Heart left ventricle (tissue), 16 donors: ENCODE data around the gene STAMBP. TPM values are rescaled to one million over a fixed set of nuclear protein-coding genes. Genes with fewer than 3 reads are reported as not detected.

Experiments
- ATAC-seq, 4 donors: fragments of 200-7000 bp; cut with Tn5 transposase; one replicate each; pipeline ENCODE4 v1.9.1; 2020 to 2022; ENCODE audit warnings: moderate library complexity in 4 of 4, mild to moderate bottlenecking in 3 of 4, moderate number of reproducible peaks in 1 of 4
- DNase-seq, 5 donors: peaks; one replicate each; pipeline ENCODE4 v3.0.0-alpha.2; 2020
- H3K27ac ChIP-seq, 12 donors: fragments of 200-600 bp; sonication (generic) in 4 of 12; one replicate each; pipeline versions ENCODE4 v1.5.0 to v1.8.0; 2016 to 2022; ENCODE audit warnings: mild to moderate bottlenecking in 2 of 12
- H3K27me3 ChIP-seq, 9 donors: fragments of 200-600 bp; sonication (generic) in 2 of 9; one replicate each; pipeline versions ENCODE4 v1.5.1 to v1.8.0; 2016 to 2022; ENCODE audit warnings: mild to moderate bottlenecking in 3 of 9
- H3K36me3 ChIP-seq, 9 donors: fragments of 200-600 bp; sonication (generic) in 2 of 9; one replicate each; pipeline versions ENCODE4 v1.5.0 to v1.8.0; 2018 to 2022; ENCODE audit warnings: mild to moderate bottlenecking in 2 of 9
- H3K4me1 ChIP-seq, 12 donors: fragments of 200-600 bp; sonication (generic) in 4 of 12; one replicate each; pipeline versions ENCODE4 v1.5.0 to v1.8.0; 2016 to 2022; ENCODE audit warnings: mild to moderate bottlenecking in 3 of 12
- H3K4me3 ChIP-seq, 12 donors: fragments of 200-600 bp; sonication (generic) in 4 of 12; one replicate each; pipeline versions ENCODE4 v1.5.0 to v1.8.0; 2017 to 2022; ENCODE audit warnings: mild to moderate bottlenecking in 9 of 12, moderate library complexity in 4 of 12
- H3K9me3 ChIP-seq, 12 donors: fragments of 200-600 bp; sonication (generic) in 4 of 12; one replicate each; pipeline versions ENCODE4 v1.5.0 to v1.8.0; 2016 to 2022; ENCODE audit warnings: mild to moderate bottlenecking in 1 of 12
- CTCF ChIP-seq, 12 donors: fragments of 200-600 bp; sonication (generic) in 4 of 12; IDR thresholded peaks; one replicate each; pipeline versions ENCODE4 v1.5.0 to v1.8.0; 2018 to 2022; ENCODE audit warnings: antibody characterized with exemption in 12 of 12, mild to moderate bottlenecking in 5 of 12
- POLR2A ChIP-seq, 2 donors: fragments of 450-650 bp; IDR thresholded peaks; one replicate each; pipeline ENCODE4 v1.6.1; 2017; ENCODE audit warnings: antibody characterized with exemption in 2 of 2, mild to moderate bottlenecking in 2 of 2, moderate library complexity in 2 of 2
- WGBS, 4 donors: extraction: QIAGEN DNeasy Blood & Tissue Kit in 2 of 4; methylation state at CpG; one replicate each; pipeline versions ENCODE4 v1.1.5 to v1.1.7; 2013 to 2018; 5-methylcytosine and 5-hydroxymethylcytosine counted together
- intact Hi-C, 10 donors: fragments of 100-400 bp; cut with DNase I; formaldehyde crosslinking; loops; one replicate each; pipeline versions ENCODE4 v1.11.1 to v1.14.2; 2022
- polyA plus RNA-seq, 2 donors: library from polyadenylated mRNA; stranded (reverse); fragments of 200-250 nt; gene quantifications; one replicate each; pipeline ENCODE4 v1.2.3, GENCODE V29; 2013
- total RNA-seq, 9 donors: library from RNA; depleted of rRNA in 2 of 9; stranded (reverse); fragments of >200 nt in 2 of 9; fragmentation: NEBNext Ultra II Directional in 3 of 9; extraction: Animal tissue kit (Norgen Biotek cat#: 25700) in 3 of 9; gene quantifications; one replicate each; pipeline versions ENCODE4 v1.1.0 to v1.2.4, GENCODE V29; 2016 to 2023
- donor health status: ischemic (EF 13 %, LVEDD 7.1; RV severe dilation, severe dysfunction).
- donor health status: healthy with polysubstance abuse.
- donor health status: DM: no; HTN: yes; CAD: no.
- donor health status: DM: no; HTN: no; CAD: no.
- donor health status: ischemic (EF 25% LVEDD 6.9; RV normal size, moderate dysfunction).
- donor health status: ischemic (EF 25% LVEDD 5.7; RV mildly dilated, moderate dysfunction).
- donor health status: healthy.
- donor health status: DM: yes; HTN: yes; CAD: no.
- donor health status: ischemic (EF 35%, LVEDD 5.7; RV mildly dilated, moderate dysfunction).
- donor health status: nonischemic (EF 11% LVEDD 7.7; RV severe dilation, severe dysfunction).
- donor health status: DM: yes; HTN: yes; CAD: no.
- donor health status: PGD.
- donor health status: ischemic (EF 29% LVEDD 5.4; RV normal size, mild dysfunction).
- donor health status: nonischemic (EF 23%, LVEDD 6.1; RV moderate dilation, normal function).

Gene STAMBP
- total and polyA plus RNA-seq, 11 donors, result 13.2 to 38.0 (median 33.0) TPM

- Histone ChIP-seq H3K4me1 (no peaks in the 10 kb centered on the region), H3K27me3 (peaks cover 0 to 18% (median 0%) of the 10 kb centered on the region in 9 donors), H3K4me3 (no peak overlapping the region), H3K9me3 (no peaks in the 10 kb centered on the region), H3K27ac (peak overlapping the region in 1 of 12 donors; percentile 45), H3K36me3 (no peaks in the 10 kb centered on the region)
- intact Hi-C loops, result no loop called here
- TF ChIP-seq POLR2A (IDR thresholded peaks at IDR 0.05), result no peak
- 43 to 91% (median 47%) methylated on average over 2 of the region's 2 CpGs for WGBS, 4 donors
- no peak for DNase-seq
- no peak for ATAC-seq
Observed at GRCh38 chr2:73917296-73917695, 88.5 kb downstream of the STAMBP start.

- intact Hi-C loops, result no loop called here
- ATAC-seq (no peak), DNase-seq (no peak)
- Histone ChIP-seq H3K4me3 (no peak overlapping the region), H3K36me3 (no peaks in the 10 kb centered on the region), H3K27ac (peak overlapping the region in 1 of 12 donors; percentile 45), H3K27me3 (peaks cover 0 to 18% (median 0%) of the 10 kb centered on the region in 9 donors), H3K4me1 (no peaks in the 10 kb centered on the region), H3K9me3 (no peaks in the 10 kb centered on the region)
- 74 to 82% (median 77%) methylated on average over 3 to 4 of the region's 4 CpGs for WGBS, 4 donors
- TF ChIP-seq POLR2A (IDR thresholded peaks at IDR 0.05), result no peak
- TF ChIP-seq CTCF (IDR thresholded peaks at IDR 0.05), result no peak
Observed at GRCh38 chr2:73917696-73918207, 89.0 kb downstream of the STAMBP start.

GRCh38 chr2:73918856-73919255, 90.1 kb downstream of the STAMBP start:
- H3K36me3 ChIP-seq, result no peaks in the 10 kb centered on the region
- peaks cover 0 to 18% (median 0%) of the 10 kb centered on the region in 9 donors for H3K27me3 ChIP-seq
- H3K4me1 ChIP-seq, result no peaks in the 10 kb centered on the region
- H3K9me3 ChIP-seq, result no peaks in the 10 kb centered on the region
- no peak for DNase-seq
- intact Hi-C loops, result no loop called here
- 88 to 93% (median 91%) methylated on average over 3 of the region's 3 CpGs for WGBS, 4 donors
- no peak overlapping the region for H3K27ac ChIP-seq
- ATAC-seq, result no peak
- TF ChIP-seq POLR2A (IDR thresholded peaks at IDR 0.05) (no peak), CTCF (IDR thresholded peaks at IDR 0.05) (no peak)
- no peak overlapping the region for H3K4me3 ChIP-seq

DNA sequence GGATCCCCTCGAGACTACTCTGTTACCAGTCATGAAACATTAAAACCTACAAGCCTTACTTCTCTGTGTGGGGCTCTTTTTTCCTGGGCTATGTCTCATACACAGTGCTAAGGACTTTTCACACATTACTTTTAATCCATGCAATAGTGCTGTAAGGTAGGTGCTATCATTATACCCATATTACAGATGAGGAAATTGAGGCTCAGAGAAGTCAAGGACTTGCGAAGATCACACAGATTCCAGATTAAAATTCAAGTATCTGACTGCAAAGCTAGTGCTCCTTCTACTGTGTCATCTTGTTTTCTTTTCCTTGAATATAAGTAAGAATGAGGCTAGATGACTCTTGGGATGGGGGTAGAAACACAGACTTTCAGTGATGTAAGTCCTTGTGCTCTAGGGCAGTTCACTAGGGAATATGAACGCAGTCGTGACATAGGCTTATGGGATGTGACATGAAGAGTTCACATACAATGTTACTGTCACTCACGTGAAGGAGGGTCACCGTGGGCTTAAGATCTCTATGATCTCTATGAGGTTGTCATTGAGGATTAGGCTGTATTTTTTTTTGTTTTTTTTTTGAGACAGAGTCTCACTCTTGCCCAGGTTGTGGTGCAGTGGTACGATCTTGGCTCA, 91.0 kb downstream of the STAMBP start:
- WGBS, 4 donors, result 82 to 88% (median 87%) methylated on average over 7 of the region's 7 CpGs
- Histone ChIP-seq H3K27me3 (peaks cover 0 to 16% (median 0%) of the 10 kb centered on the region in 9 donors), H3K9me3 (no peaks in the 10 kb centered on the region), H3K4me1 (no peaks in the 10 kb centered on the region), H3K27ac (no peak overlapping the region), H3K4me3 (no peak overlapping the region), H3K36me3 (no peaks in the 10 kb centered on the region)
- intact Hi-C loops, result loop anchor here in 5 of 10 donors (5.0 to 10.0 kb wide), 3 partner anchors 65 to 225 kb away; partner anchors contain the start of genes BOLA3 (in 4 of the 5) and TET3 (in 2 of the 5)
- ATAC-seq, result no peak
- TF ChIP-seq CTCF (IDR thresholded peaks at IDR 0.05) (no peak), POLR2A (IDR thresholded peaks at IDR 0.05) (no peak)
- no peak for DNase-seq
